ENCODE measurements around the gene CTRB1. TPM values are rescaled to one million over a fixed set of nuclear protein-coding genes. Genes with fewer than 3 reads are reported as not detected.

The CTRB1 gene
- total RNA-seq, result not detected in 2 replicates

GRCh38 chr16:75218256-75219076 is at the start of gene CTRB1:
TSS of gene CTRB1 (plus strand) at chr16:75218988. CDS start at chr16:75219008, 20 bp downstream.

GRCh38 chr16:75206749-75207451 is 11.9 kb upstream of the CTRB1 start, which contains the start of gene CTRB2:
TSS of gene CTRB2 (minus strand) at chr16:75207161. CDS start at chr16:75207141, 20 bp downstream.

GRCh38 chr16:75251280-75252048 is 32.7 kb downstream of the CTRB1 start, which contains the start of gene BCAR1:
TSS of gene BCAR1 (minus strand) at chr16:75251624. CDS start at chr16:75251482, 142 bp downstream.

Other genes with a start within 250 kb of the CTRB1 start
- 9.5 and 12.6 TPM in 2 replicates for gene WDR59, start 233.9 kb upstream of the CTRB1 start, total RNA-seq
- gene ZNRF1, start 220.0 kb upstream of the CTRB1 start, total RNA-seq, result 6.8 and 9.6 TPM in 2 replicates
- gene LDHD, start 102.2 kb upstream of the CTRB1 start, total RNA-seq, result 0.55 and 0.71 TPM in 2 replicates
- 6.5 and 9.9 TPM in 2 replicates for gene ZFP1, start 70.5 kb upstream of the CTRB1 start, total RNA-seq
- gene CTRB2, start 11.8 kb upstream of the CTRB1 start, total RNA-seq, result not detected in 2 replicates
- gene BCAR1, start 32.6 kb downstream of the CTRB1 start, total RNA-seq, result 19.8 and 36.0 TPM in 2 replicates
- 47.1 and 63.6 TPM in 2 replicates for gene CFDP1, start 214.5 kb downstream of the CTRB1 start, total RNA-seq
- 14.4 and 15.9 TPM in 2 replicates for gene TMEM170A, start 245.7 kb downstream of the CTRB1 start, total RNA-seq